ENCODE results near the gene NEUROD1. TPM values are rescaled to one million over a fixed set of nuclear protein-coding genes. Genes with fewer than 3 reads are reported as not detected.

NEUROD1 gene
- total RNA-seq, 1 donor from 2014 or later, result not detected

GRCh38 chr2:181672255-181673008 lies 7.9 kb downstream of the NEUROD1 start:
- ChIA-PET CTCF (no interaction called here), POLR2A (no interaction called here)
- ATAC-seq (ENCODE audit: low read depth) (peak; percentile 66), DNase-seq (no peak)
- no peak overlapping the region for H3K4me3 Mint-ChIP-seq
- H3K27ac Mint-ChIP-seq, result no peak overlapping the region
- H3K27me3 Mint-ChIP-seq, result peaks cover 14% of the 10 kb centered on the region
- H3K9me3 Mint-ChIP-seq, result peaks cover 2% of the 10 kb centered on the region
- intact Hi-C loops (cut with micrococcal nuclease), result loop anchor here (2.0 kb wide), 2 partner anchors 16 to 86 kb away; partner anchors contain the start of gene CERKL
- H3K4me1 Mint-ChIP-seq, result peaks cover 22% of the 10 kb centered on the region
- H3K36me3 Mint-ChIP-seq (ENCODE audit: low read depth), result no peaks in the 10 kb centered on the region
- TF ChIP-seq CTCF (IDR thresholded peaks at IDR 0.05), result no peak

GRCh38 chr2:181670632-181671031 lies 9.7 kb downstream of the NEUROD1 start:
- H3K4me3 Mint-ChIP-seq, result no peak overlapping the region
- TF ChIP-seq CTCF (IDR thresholded peaks at IDR 0.05), result no peak

GRCh38 chr2:181667234-181667633 lies 13.1 kb downstream of the NEUROD1 start:
- H3K36me3 Mint-ChIP-seq (ENCODE audit: low read depth), result no peaks in the 10 kb centered on the region
- no peak overlapping the region for H3K27ac Mint-ChIP-seq
- intact Hi-C loops (cut with micrococcal nuclease), result no loop called here
- ATAC-seq (ENCODE audit: low read depth), result no peak
- DNase-seq, result no peak
- ChIA-PET POLR2A (no interaction called here), CTCF (no interaction called here)
- peaks cover 1% of the 10 kb centered on the region for H3K4me1 Mint-ChIP-seq
- H3K4me3 Mint-ChIP-seq, result no peak overlapping the region
- peaks cover 13% of the 10 kb centered on the region for H3K27me3 Mint-ChIP-seq
- peaks cover 10% of the 10 kb centered on the region for H3K9me3 Mint-ChIP-seq
- TF ChIP-seq CTCF (IDR thresholded peaks at IDR 0.05), result no peak

More at GRCh38 chr2:181670632-181671031, 9.7 kb downstream of the NEUROD1 start:
- DNase-seq (no peak), ATAC-seq (ENCODE audit: low read depth) (no peak)
- peaks cover 9% of the 10 kb centered on the region for H3K9me3 Mint-ChIP-seq
- no peaks in the 10 kb centered on the region for H3K36me3 Mint-ChIP-seq (ENCODE audit: low read depth)
- intact Hi-C loops (cut with micrococcal nuclease), result no loop called here
- ChIA-PET POLR2A (no interaction called here), CTCF (no interaction called here)
- H3K4me1 Mint-ChIP-seq, result peaks cover 22% of the 10 kb centered on the region
- peaks cover 12% of the 10 kb centered on the region for H3K27me3 Mint-ChIP-seq
- no peak overlapping the region for H3K27ac Mint-ChIP-seq

DNA sequence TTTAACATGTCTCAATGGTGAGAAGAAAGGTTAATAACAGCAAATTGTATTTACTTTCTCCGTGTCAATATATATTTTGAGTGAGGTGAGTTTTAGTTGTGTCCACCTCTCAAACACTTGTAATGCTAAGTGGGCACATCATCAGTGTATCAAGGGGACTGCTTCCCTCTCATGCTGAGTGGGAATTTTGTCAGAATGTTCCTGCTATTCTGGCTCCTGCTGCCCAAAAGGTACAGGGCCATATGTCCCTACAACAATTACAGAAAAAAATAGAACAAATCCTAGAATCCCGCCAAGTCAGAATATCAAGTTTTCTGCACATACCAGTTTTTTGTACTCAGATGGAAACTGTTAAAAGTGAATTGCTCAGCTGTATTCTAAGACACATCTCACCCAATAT lies 18.0 kb downstream of the NEUROD1 start:
- Mint-ChIP-seq H3K4me1 (peaks cover 4% of the 10 kb centered on the region), H3K36me3 (ENCODE audit: low read depth) (no peaks in the 10 kb centered on the region), H3K27ac (no peak overlapping the region), H3K9me3 (peaks cover 10% of the 10 kb centered on the region), H3K4me3 (no peak overlapping the region), H3K27me3 (peaks cover 19% of the 10 kb centered on the region)
- ATAC-seq (ENCODE audit: low read depth) (no peak), DNase-seq (no peak)
- CTCF ChIA-PET, result no interaction called here
- intact Hi-C loops (cut with micrococcal nuclease), result no loop called here
- POLR2A ChIA-PET, result no interaction called here
- TF ChIP-seq CTCF (IDR thresholded peaks at IDR 0.05), result no peak

DNA sequence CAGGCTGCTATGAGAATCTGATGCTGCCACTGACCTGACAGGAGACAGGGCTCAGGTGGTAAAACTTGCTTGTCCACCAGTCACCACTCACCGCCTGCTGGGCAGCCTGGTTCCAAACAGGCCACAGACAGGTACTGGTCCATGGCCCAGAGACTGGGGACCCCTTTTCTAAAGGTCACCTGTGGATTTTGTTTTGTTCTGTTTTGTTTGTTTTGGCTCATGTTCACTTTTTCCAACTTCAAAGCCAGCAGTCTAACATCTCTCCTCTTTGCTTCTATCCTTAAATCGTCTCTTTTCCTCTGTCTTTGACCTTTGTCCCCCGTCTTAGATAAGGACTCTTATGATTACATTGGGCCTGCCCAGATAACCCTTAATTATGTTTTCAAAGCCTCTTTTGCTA lies 20.1 kb downstream of the NEUROD1 start:
- ChIA-PET POLR2A (no interaction called here), CTCF (no interaction called here)
- DNase-seq (no peak), ATAC-seq (ENCODE audit: low read depth) (no peak)
- H3K4me1 Mint-ChIP-seq, result peaks cover 13% of the 10 kb centered on the region
- no peaks in the 10 kb centered on the region for H3K36me3 Mint-ChIP-seq (ENCODE audit: low read depth)
- no peak overlapping the region for H3K27ac Mint-ChIP-seq
- no peak overlapping the region for H3K4me3 Mint-ChIP-seq
- peaks cover 22% of the 10 kb centered on the region for H3K27me3 Mint-ChIP-seq
- H3K9me3 Mint-ChIP-seq, result no peaks in the 10 kb centered on the region
- intact Hi-C loops (cut with micrococcal nuclease), result no loop called here
- no peak for TF ChIP-seq CTCF (IDR thresholded peaks at IDR 0.05)
